H1 (cell line): Measurements from ENCODE around the gene CADPS. TPM values are rescaled to one million over a fixed set of nuclear protein-coding genes. Genes with fewer than 3 reads are reported as not detected.

Experiments used
- EZH2 ChIP-seq: fragments of 200-600 bp; sonication (generic); IDR thresholded peaks from 2 replicates; pipeline ENCODE4 v1.7.1; 2012; ENCODE audit warnings: low read depth, mild to moderate bottlenecking, moderate library complexity, low read length, inconsistent platforms; ENCODE audit not compliant: severe bottlenecking
- KDM4A ChIP-seq: IDR thresholded peaks from one replicate; pipeline ENCODE4 v1.7.1; 2012; ENCODE audit warnings: low read depth, mild to moderate bottlenecking, moderate library complexity, low read length, inconsistent platforms; ENCODE audit not compliant: severe bottlenecking
- PHF8 ChIP-seq: fragments of 200-600 bp; sonication (generic); conservative IDR thresholded peaks from 2 replicates; pipeline ENCODE4 v1.7.1; 2012; ENCODE audit warnings: low read depth, mild to moderate bottlenecking, inconsistent platforms, low read length, moderate library complexity
- RBBP5 ChIP-seq: IDR thresholded peaks from 2 replicates; pipeline ENCODE4 v1.7.1; 2012; ENCODE audit warnings: low read depth, mild to moderate bottlenecking, inconsistent platforms, low read length, moderate library complexity, borderline replicate concordance
- RXRA ChIP-seq: IDR thresholded peaks from 2 replicates; pipeline ENCODE4 v1.6.1; 2011; ENCODE audit warnings: low read depth, mild to moderate bottlenecking, low read length, moderate library complexity; ENCODE audit not compliant: insufficient read depth
- SIRT6 ChIP-seq: IDR thresholded peaks from one replicate; pipeline ENCODE4 v1.7.1; 2012; ENCODE audit warnings: low read length, inconsistent platforms
- polyA plus RNA-seq, 7 experiments: library from polyadenylated mRNA; depleted of rRNA in 3 of 7; stranded (reverse) in 5 of 7; unstranded in 2 of 7; fragments of >200 nt in 5 of 7; fragments of 200-250 nt in 2 of 7; gene quantifications; 1 replicate in 5 of 7; 2 replicates in 1 of 7; 4 replicates in 1 of 7; pipeline versions ENCODE4 v1.2.1 to v1.2.3, GENCODE V29; 2011 to 2013; ENCODE audit warnings: missing spikeins in 2 of 7, mixed read lengths in 2 of 7
- total RNA-seq: library from RNA; stranded (reverse); fragmentation: NEBNext Ultra II Directional; extraction: Animal tissue kit (Norgen Biotek cat#: 25700); gene quantifications from 2 replicates; pipeline ENCODE4 v1.2.1, GENCODE V29; 2021
- TF ChIP-seq, protein P1 (sequence below): IDR thresholded peaks from 2 replicates; pipeline ENCODE4 v1.6.1; 2012; ENCODE audit warnings: inconsistent platforms

The CADPS gene
- total and polyA plus RNA-seq, 2 of the 8 experiments (the other 6 are each of a cell fraction or from before 2014, with no cell fraction given): 7.1 to 10.2 TPM

DNA sequence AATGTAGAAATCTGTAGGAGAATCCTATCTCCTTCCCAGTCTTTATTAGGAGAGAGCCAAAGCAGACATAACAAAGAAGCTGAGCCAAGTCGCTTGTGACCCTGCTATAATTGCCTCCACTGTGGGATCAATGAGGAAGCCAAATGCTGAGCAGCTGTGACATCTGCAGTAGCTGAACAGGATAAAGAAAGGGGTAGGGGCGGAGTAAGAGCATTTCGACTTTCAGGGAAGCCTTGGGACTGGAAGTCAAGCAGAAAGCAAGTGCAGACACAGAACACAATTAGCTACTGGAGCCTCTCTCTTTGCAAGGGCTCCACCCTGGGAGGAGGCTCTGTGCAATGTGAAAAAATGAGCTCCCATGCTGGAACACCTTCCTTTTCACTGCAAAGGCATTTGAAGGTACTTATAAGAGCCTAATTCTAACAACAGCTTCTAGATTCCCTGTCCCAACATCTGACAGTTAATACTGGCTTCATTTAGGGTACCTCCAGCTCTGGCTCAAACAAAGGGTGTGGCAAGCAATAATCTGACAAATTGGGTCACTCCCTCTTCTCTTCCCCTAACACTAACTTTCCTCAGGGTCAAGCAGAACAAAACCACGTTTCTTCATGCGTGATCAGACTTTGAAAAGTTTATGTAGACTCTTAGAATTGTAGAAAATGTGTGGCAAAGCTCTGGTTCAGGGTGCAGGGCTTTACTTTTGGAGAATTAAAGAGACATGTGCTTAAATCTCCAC is 166.4 kb downstream of the CADPS start (continued):
- TF ChIP-seq PHF8: no peak
- TF ChIP-seq, protein P1, sequence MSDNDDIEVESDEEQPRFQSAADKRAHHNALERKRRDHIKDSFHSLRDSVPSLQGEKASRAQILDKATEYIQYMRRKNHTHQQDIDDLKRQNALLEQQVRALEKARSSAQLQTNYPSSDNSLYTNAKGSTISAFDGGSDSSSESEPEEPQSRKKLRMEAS: no peak
- TF ChIP-seq RBBP5: no peak
- TF ChIP-seq KDM4A: no peak
- TF ChIP-seq SIRT6: no peak
- TF ChIP-seq RXRA: no peak
- TF ChIP-seq EZH2: no peak
